HFF-Myc (cell line): ENCODE results near the gene RDH14.

ENCODE experiments used
- DNase-seq: peaks from one replicate; pipeline ENCODE4 v3.0.0-alpha.2; 2011; ENCODE audit warnings: low read depth; ENCODE audit errors: extremely low read depth
- H3K4me3 ChIP-seq: replicated peaks from 2 replicates; pipeline ENCODE4 v1.5.1; 2011; ENCODE audit warnings: low read depth, mild to moderate bottlenecking, control low read depth, low read length
- TF ChIP-seq, protein P1 (sequence below): IDR thresholded peaks from 2 replicates; pipeline ENCODE4 v1.5.1; 2012; ENCODE audit warnings: mild to moderate bottlenecking, low read depth, low read length, control low read depth; ENCODE audit errors: missing control alignments

The RDH14 gene

DNA sequence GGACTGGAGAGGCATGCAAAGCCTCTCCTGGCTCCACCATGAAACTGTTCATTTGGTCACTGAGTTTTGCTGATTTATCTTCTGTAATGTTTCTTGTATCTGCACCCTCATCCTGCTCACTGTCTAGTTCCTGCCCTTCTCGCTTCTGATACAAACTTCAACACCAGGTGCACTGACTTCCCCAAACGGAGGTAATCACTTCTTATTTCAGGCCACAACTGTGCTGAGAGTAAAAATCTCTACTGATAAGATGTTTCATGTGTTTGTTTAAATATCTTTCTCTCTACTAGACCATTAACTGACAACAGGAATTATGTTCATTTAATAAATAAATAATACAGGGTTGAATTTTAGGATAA is 39.8 kb upstream of the RDH14 start:
- DNase-seq = no peak

DNA sequence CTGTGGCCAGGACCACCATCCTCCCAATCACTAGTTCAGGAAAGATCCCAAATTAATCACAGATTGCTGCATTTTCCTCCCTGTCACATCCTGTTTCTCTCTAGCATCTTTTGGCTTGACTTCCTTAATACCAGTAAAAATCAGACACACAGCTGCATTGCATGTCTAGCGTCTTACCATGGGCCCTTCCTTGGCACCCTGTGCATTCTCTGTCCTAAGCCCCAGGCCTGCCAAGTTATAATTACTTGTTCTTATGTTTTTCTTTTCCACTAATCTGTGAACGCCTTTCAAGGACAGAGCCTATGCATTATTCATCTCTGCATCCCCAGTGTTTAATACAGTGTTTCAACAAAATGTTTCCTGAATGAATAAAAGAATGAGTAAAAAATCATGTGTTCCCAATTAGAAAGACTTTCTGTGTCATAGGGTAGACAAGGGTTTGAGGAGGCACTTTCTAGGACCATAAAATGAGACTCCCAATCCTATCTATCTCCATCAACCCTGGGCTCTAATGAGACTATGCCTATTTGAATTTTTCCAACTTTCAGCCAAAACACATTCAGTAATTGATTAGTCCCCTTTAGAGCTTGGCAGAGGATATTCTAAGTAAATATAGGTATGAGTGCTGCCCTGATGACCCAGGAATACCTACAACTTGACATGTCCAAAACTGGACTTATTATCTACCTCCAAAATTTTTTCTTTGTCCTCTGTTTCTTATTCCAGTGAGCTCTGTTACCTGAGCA is 39.2 kb upstream of the RDH14 start:
- H3K4me3 ChIP-seq = no peak overlapping the region
- DNase-seq = peak; percentile 70
- TF ChIP-seq, protein P1, sequence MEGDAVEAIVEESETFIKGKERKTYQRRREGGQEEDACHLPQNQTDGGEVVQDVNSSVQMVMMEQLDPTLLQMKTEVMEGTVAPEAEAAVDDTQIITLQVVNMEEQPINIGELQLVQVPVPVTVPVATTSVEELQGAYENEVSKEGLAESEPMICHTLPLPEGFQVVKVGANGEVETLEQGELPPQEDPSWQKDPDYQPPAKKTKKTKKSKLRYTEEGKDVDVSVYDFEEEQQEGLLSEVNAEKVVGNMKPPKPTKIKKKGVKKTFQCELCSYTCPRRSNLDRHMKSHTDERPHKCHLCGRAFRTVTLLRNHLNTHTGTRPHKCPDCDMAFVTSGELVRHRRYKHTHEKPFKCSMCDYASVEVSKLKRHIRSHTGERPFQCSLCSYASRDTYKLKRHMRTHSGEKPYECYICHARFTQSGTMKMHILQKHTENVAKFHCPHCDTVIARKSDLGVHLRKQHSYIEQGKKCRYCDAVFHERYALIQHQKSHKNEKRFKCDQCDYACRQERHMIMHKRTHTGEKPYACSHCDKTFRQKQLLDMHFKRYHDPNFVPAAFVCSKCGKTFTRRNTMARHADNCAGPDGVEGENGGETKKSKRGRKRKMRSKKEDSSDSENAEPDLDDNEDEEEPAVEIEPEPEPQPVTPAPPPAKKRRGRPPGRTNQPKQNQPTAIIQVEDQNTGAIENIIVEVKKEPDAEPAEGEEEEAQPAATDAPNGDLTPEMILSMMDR = no peak

More for the DNA sequence above, 39.8 kb upstream of the RDH14 start:
- H3K4me3 ChIP-seq = no peak overlapping the region
- TF ChIP-seq, protein P1 = no peak

DNA sequence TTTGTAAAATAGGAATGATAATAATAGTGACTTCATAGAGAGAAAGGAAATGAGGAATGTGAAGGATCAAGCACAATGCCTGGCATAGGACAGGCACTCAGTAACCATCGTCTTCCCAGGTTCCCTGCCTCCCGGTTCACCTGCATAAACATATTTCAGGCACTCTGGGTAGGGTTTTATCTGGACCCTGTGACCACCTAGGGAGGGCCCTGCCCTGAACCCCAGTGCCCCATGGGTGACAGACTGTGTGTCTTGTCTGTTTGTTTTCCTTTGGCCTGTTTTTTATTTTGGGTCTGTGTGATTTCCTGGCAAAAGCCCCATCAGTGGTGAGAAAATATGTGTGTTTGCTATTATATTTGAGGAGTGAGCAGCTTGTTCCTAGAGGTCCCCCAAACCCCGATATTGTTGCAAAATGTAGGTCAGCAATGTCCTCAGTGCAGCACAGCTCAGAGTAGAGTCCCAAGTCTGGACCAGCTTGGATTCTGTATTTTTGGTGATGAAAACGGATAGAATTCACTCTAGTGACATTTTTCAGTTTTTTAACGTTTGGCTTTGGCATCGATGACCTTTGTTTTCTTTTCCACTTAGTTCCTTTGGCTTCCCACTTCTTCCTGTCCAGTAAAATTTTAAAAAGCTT is 38.5 kb upstream of the RDH14 start:
- no peak overlapping the region for H3K4me3 ChIP-seq
- no peak for DNase-seq
- TF ChIP-seq, protein P1 = no peak

DNA sequence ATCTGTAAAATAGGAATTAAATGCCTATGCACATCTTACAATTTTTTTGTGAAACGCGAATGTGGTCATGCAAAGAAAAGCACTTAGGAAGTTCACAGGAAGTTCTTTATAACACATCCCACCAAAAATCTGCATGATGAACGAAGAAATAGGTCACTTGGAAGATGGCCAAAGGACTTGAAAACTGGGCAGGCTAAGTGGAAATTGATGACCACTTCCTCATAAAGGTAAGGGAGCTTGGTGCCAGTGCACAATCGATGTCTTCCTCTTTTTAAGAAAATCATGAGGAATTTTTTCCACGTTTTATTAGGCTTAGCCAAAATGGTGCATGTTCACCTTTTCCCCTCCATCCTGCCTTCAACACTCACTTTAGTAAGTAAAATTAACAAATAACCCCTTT is 37.2 kb upstream of the RDH14 start:
- no peak for DNase-seq
- H3K4me3 ChIP-seq = no peak overlapping the region
- TF ChIP-seq, protein P1 = no peak

DNA sequence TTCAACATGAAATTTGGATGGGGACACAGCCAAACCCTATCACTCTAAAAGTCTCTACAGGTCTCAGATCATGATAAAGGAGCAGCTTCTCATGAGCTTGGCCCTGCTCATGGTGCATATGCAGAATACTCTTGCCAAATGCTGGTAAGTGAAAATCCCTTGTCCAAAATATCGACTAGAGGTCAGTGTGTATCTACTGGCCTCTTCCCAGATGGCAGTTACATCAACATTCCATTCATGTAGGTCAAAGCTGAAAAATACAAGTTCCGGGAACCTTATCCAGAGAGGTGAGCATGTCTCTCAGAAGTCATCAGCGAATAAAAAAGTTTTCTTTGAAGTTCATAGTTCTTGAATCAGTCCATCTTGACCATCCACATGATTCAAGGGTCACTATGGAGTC is 36.5 kb upstream of the RDH14 start:
- TF ChIP-seq, protein P1 = no peak
- DNase-seq = no peak
- no peak overlapping the region for H3K4me3 ChIP-seq

DNA sequence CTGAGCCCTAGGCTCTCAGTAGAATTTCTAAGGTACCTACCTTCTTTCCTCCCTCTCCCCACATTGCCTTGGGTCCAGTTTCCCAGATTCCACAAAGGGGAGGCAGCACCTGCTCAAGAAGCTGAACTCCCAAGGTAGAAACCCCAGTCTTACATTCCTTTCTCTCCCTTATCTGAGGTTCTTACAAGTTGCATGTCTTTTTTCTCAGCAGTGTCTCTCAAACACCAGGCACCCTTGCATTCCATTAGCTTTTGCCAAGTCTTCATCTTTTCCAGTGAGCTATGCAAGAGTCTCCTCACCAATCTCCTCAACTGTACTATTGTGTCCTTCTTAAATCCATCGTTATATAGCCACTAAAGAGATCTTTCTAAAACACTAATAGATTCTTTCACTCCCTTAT is 33.0 kb upstream of the RDH14 start:
- DNase-seq = no peak
- TF ChIP-seq, protein P1 = no peak
- no peak overlapping the region for H3K4me3 ChIP-seq

DNA sequence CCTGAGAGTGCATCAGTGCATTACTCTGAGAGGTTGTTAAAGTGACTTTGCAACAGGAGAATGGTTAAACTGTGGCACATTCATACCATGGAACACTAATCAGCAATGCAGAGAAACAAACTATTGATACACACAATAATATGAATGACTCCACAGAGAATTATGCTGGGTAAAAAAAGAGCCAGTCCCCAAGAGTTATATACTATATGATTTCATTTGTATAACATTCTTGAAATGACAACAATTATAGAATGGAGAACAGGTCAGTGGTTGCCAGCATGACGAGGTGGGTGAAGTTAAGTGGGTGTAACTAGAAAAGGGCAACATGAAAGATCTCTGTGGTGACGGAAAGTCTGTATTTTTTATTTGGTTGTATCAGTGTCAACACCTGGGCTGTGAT is 31.9 kb upstream of the RDH14 start:
- no peak overlapping the region for H3K4me3 ChIP-seq
- TF ChIP-seq, protein P1 = no peak
- DNase-seq = no peak
